Measurements from ENCODE around the gene PITX2.

PITX2 gene

DNA sequence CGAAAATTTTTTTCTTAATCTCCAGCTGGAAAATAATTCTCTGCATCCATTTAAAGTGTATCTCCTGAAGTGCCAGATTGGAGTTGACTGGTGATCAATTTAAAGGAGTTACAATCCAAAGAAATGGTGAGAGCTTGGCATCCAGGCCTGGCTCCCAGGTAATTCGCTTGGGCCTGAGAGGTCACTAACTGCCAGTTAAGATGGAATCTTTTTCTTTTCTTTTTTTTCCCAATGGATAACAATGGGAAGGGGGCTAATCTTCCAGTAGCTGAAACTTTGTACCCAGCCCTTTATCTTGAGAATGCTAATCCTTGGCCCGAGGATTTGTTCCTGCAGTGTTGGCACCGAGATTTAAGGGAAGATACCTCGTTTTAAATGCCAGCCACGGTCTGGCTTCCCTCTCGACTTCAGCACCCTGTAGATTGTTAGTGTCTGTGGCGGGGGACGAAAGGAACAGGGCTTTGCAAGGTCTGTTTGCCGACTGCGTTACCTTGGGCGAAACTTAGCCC, 13.3 kb upstream of the PITX2 start:
- no peak for DNase-seq

DNA sequence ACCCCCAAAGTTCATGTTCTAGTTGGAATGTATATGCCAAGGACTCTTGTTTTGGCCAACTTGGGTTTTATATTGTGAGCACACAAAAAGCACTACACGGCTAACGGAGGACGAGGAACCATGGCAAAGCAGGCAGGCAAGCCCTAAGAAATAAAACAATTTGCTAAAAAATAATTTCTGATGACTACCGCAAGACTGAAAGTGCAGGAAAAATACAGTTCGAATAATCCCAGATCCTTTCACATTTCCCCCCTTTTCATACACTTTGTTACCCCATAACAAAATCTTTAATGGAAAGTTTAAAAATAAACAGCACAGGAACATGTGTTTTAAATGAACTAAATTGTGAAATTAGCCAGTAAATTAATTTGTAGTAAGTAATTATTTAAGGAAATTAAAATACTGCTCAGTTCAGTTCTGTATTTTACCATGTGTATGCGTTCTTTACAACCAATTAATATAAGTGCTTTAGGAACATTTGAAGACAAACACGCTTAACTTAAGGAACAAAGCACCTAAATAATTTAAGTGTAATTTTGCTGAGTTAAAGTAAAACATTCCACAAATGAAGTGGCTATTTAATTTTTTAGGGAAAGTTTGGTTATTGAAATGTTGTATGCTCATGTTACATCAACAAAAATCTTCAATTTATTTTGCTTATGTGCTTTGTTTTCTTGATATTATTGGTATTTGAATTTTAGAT, 12.4 kb upstream of the PITX2 start:
- DNase-seq: no peak

DNA sequence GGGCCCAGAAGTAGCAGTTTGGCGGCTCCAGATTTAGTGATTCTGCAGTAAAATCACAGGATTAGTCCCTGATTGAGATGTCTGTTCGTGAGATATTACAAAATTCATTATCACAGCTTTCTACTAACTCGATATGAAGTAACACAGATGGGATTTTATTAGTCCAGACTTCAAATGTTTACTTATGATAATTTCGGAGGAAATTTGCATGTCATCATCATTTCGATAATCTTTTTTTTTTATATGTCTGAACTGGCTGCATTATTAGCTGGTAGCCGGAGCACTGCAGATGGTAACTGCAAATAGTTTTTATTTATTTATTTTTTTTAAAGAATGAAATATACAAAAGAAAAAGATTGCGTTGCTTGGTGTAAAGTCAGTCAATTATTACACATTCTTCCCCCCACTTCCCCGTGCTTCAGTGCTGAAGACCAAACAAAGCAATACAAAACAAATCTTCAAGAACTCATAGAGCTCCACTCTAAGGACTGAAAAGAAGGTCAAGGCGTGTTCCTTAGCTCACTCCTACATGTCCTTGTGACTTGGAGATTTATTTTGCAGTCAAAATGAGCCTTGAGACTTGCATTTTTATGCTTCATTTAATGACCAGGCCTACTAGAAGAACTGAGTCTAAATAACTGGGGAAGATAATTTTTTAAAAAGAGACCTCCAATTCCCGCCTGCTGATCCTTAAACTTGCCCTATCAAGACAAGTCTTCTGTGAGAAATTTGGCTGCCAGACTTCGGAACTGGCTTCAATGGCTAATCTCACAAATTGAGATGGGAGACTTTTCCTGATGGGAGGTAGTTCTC, 11.7 kb upstream of the PITX2 start:
- no peak for DNase-seq

DNA sequence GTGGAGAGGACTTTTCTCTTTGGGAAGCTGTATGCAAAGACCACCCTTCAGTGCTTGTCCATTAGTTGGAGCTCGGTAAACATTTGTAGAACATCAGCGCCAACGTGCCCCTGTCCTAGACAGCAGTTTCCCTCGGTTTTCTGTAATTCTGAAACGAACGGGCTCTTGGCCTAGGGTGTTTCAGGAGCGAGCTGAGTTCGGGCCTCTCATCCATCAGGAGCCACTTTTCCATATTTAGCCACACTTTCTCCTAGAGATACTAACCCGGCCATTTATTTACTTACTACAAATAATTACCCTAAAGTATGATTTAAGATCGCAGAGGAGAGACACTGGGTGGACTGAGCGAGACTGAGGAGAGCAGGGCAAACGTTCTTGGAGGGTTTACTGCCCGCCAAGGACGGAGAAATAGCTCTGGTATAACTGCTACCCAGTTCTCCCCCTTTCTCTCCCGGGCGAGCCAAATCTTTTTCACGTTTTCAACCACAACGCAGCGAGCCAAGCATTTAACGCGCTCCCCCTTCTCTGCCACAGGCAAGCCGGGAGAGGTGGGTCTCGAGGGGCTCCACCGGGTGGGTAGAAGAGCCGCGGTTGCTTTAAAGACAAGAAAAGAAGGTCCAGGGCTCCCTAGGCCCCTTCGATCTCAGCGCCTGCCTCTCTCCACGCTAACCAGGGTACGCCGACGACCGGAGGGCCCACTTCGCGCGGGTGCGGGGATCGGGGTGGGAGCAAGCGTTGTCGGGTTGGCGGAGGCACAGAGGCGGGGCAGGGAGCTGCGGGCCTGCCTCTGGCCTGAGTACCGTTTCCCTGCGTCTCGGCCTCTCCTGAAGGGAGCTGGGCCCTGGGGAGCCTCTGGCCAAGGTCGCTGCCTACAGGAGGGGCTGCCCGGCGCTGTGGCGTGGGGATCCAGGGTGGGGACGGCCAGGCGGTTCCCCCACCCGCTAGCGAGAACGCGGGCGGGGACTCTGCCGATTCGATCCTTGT, 10.8 kb upstream of the PITX2 start:
- no peak for DNase-seq

DNA sequence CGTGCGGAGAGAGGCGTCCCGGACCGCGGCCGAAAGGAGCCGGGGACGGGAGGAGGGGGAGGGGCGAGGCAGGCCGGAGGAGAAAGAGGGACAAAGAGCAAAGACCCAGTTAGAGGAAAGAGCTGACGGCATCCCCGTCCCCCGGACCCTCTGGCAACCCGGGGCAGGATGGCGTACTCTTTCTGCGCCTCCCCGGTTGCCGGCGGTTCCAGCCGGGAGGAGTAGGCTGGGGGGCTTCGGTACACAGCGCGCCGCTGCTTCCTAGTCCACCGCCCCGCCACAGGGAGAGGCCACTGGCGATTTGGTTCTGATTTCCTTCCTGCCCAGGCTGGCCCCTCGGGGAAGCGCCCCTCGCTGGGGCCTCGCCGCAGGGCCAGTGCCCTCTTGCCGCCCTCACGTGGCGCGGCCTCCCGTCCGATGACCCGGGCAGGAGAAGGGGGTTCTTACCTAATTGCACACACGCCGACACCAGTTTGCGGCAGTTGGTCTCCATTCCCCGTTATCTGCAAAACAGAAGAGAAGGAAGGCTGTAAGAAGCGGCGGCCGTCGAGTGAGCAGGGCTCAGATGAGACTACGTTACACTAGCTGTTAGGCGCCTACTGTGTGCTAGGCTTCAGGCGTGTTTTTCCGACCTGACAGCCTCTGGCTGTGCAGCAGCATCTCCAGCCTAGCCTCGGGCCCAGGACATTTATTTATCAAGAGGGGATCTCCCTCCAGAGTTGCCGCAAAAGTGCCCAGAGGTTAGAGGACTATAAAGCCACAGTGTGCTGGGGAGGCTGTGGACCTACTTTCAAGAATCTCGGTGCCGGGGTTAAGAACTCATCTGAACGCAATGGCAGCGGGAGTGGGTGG, 9.9 kb upstream of the PITX2 start:
- DNase-seq: no peak

DNA sequence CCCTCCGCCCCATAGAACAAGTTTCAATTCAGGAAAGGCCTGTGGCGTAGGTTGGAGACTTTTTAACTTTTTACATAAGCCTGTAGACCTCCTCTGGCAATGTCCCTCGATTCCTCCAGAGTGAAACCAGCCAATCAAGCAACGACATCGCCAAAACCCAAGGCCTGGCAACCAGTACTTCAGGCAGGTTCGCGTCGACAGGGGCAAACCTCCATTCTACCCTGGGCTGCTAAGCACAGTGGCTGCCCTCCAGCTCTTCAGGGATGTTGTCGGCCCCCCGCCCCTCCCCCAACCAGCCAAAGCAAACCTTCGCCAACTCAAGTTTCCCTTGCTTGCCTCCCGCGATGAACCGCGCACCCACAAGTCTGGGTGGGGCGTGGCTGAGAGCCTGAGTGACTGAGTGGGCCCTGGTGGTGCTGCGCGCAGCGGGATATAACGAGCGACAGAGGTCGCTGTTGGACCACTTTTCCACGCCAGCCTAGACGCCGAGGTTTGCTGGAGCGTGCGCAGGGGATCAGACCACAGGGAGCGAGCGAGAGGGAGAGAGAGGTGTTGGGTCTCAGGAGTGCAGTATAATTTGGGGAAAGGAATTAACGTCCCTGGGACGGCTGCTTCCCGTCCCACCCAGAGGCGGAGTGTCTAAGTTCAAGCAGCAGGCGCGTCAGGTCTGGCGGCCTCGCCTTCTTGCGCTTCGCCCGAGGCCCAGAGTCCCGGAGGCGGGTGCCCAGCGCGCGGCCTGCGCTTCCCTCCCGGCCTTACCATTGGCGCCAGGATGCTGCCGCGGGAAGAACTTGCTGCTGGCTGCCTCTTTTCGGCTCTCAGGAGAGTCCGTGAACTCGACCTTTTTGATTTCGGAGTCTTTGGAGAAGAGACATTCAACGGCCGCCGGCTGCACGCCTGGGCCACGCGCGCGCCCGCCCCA, 9.0 kb upstream of the PITX2 start:
- DNase-seq: peak; percentile 8

DNA sequence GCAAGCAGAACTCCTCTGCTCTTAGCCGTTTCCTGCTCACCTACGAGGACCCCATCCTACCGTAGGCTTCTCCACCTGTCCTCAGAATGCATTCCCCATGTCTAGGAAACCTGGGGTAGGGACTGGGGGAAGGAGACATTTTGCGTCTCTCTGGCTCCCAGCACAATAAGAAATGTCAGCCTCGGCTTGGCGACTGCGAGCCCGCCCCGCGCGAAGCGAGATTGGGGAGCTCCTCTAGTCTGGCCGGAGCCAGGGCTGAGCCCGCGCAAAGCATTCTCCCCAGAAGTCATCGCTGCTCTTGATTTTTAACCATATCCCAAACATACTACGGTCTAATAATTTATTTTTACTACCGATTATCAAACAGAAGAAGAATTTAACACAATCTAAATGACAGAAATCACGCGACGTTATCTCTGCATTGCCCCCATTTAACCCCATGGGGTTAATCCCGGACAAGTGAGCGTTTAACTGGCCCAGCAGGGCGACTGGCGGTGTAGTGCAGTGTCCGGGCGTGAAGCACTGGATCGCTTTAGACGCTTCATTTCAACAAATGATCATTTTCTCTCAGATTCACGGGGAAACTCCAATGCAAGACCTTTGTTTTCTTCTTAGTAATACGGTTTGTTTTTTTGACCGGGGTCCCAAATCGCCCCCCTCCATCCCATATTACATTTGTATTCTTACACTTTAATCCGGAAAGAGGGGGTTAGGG, 8.0 kb upstream of the PITX2 start:
- DNase-seq: no peak

DNA sequence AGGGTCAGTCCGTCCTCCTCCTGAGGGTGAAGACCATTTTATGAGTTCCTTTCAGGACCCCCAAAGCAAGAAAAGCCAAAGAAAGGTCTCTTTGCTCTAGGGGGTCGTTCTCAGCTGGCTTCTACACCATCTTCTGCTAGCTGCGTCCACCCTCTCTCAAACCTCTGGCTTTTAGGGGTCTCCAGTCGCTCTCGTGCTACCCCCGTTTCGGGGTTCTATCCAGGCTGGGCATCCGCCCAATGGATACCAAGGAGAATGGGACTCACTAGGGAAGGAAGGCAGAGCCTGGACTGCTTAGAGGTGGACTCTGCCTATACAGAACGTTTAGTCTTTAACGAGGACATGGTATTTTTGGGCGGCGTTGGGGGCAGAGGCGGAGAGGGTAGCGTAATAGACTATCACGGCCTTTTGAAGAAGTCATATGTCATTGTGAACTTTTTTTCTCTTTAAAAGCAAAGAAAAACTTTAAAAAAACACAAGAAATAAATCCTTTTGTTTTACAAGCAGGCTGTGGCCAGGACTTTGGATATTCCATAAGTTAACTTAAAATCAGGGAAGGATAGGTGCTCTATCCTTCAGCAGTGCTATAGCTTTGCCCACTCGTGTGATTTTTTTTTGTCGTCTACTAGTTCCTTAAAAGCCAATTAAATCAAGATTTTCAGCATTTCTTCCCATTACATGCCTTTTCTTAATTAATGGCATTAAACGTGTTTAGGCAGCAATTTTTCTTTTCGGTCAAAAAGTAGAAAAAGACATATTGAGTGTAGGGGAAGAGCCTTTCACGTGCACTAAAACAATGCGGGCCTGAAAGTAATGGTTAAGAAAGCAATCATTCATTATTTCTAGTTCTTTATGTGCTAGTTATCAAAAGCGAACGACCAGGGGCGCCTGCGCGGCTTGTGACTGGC, 7.2 kb upstream of the PITX2 start:
- DNase-seq: no peak

DNA sequence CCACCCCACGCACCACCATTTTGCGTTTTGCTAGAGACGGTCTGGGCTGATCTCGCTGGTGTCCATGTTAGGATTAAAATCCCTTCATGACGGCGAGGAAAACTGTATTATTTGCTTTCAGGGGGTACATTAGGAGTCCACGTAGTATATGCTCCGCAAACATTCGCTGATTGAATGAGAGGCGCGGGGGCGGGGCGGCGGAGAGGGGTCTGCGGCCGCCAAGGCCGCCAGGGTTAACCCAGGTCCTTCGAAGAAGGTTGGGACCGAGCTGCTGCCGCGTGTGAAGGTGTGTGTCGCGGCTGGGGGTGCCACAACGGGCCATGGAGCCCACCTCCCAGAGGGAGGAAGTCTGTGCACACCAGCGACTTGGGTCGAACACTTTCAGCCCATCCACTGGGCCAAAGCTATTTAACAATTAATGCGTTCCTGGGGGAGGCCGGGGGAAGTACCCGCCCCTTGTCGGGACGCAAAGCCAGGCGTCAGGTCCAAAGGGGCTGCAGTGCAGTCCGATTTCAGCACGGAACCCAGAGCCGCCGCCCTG, 6.4 kb upstream of the PITX2 start:
- DNase-seq: no peak

DNA sequence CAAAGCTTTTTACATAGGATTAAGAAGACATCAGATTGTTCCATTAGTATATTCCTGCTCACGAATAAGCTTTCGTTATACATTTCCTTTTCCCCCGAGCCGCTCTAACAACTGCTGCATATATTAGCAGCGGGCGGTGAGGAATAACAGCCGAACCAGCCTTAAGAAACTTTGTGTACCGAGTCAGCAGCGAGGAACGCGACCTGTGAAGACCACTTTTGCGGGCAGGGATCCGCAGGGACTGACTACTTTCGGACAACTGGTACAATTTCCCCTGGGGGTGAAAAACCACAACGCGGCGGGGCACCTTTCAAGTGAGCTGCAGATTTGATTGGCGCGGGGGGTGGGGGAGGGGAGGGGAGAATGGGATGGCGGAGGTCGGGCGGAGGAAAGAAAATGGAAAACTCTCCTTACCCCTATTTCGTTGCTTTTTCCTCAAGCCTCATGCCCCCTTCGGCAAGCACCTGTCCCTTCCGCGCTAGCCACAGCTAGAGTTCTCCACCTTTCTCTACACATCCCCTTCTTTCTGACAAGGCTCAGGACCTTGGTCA, 5.9 kb upstream of the PITX2 start:
- DNase-seq: no peak

DNA sequence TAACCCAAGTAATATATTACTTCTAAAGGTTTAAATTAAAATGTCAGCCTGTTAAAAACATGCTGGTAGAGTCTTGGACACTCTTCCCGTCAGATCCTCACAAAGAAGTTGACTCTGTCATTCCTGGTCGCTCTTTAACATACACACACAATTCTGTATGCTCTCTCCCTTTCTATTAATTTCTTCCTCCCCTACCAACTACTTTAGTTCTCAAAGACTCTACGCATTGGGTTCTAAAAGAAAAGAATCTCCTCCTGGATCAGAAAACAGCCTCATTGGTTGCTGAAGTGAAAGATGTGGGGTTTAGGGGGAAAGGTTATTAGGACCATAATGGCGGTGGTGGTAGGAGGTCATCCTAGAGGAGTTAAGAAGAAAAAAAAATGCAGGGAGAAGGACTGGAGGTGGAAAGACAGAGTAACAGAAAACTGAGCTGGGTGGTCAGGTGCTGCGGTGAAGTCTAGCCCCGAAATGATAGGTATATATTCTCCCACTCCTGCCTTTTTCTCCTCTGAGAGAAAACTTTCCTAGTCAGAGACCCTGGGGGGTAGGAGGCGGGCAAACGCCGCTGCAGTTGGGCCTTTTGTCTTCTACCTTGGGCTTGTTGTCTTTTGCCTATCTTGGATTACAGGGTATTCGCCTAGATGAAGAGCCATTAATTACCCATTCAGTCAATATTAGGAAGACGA, 5.2 kb upstream of the PITX2 start:
- DNase-seq: no peak

DNA sequence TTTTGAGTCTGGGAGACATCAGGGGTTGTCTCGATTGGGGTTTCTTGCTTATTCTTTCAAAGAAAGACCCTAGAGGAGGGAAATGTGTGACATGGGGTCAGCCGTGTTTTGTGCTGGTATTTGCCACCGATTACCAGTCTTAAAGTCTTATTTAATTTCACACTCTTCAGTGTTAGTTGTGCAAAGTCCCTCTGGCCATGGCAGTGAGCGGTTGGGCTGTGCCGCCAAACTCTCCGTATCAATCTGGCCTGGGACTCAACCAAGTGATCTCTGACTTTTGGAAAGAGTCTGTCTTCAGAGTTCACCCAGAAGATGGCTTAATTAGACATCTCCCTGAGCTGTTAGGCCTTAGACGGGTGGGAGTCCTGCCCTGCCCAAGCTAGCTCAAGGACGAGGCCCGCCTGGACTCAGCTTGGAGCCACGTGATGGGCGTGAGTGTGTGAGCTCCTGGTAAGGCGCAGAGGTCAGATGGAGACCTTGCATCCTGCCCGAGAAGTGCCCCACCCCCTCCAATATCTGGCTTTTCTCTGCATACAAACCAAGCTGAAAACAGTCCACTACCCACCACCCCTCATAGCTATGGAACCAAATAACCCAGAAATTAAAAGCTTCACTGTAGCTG, 3.8 kb upstream of the PITX2 start:
- no peak for DNase-seq

DNA sequence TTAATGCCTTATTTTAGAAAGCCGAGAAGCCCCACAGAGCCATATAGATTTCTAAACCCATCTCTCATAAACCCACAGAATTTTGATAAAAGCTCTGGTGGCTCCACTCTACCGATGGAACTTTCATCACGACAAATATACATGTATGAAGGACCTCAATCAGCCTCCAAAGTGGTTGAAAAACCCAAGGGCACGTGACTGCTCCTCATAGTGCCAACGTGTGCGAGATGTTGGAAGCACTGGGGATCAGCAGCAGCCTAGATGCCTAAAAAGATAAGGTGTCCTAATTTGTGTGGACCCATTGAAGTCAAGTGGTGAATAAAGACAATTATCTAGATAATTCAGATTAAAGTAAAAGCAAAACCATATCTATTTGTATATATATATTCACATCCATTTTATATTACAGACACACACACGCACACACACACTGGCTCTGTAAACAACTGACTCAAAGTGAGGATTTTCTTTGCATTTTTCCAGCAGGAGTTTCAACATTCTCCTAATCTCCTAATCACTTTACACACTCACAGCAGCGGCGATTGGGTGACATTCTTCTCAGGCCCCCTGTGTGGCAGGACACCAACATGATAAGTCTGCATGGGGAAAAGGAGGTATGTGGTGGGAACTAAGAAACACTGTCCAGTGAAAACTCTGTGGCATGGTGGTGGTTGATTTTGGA, 2.8 kb upstream of the PITX2 start:
- no peak for DNase-seq

DNA sequence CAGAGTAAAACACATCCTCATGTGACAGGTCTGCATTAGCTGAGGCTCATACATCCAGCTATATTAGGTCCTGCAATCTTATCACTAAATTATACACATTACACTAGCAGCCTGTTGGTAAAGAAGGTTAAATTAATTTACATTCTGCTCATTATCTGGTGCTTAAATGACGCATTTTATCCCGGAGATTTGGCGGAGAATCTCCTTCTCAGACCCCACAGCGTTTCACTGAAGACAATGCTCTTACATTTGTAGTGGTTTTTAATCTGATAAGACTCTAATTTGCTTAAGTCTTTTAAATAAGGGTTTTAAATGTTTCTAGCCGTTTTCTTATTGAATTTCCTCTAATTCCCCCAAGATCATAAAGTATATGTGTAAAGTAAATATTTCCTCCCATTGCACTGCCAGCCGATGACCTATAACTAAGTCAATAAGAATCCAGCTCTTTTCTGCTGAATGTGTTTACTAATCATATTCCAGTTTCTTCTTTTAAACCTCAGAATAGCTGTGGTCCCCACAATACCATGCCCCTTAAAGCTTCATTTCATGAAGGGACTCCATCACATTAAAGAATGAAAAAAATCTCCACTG, 2.1 kb upstream of the PITX2 start:
- DNase-seq: no peak

DNA sequence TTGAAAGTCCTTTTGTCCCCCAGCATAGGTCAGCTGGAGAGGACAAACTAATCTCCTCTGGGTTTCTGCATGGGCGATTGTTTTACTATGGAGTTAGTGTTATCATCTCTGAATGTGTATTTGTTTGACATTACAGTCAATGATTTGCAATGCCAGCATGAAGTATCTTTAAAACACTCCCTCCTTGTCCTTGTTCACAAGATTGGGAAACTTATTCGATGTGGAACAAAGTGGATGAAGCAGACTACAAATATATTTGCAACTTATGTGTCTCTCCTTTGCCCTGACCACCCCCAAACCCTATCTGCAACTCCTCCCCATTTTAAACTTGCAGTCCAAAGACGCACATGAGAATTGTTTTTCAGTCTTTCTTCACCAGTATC, 1.5 kb upstream of the PITX2 start:
- no peak for DNase-seq

DNA sequence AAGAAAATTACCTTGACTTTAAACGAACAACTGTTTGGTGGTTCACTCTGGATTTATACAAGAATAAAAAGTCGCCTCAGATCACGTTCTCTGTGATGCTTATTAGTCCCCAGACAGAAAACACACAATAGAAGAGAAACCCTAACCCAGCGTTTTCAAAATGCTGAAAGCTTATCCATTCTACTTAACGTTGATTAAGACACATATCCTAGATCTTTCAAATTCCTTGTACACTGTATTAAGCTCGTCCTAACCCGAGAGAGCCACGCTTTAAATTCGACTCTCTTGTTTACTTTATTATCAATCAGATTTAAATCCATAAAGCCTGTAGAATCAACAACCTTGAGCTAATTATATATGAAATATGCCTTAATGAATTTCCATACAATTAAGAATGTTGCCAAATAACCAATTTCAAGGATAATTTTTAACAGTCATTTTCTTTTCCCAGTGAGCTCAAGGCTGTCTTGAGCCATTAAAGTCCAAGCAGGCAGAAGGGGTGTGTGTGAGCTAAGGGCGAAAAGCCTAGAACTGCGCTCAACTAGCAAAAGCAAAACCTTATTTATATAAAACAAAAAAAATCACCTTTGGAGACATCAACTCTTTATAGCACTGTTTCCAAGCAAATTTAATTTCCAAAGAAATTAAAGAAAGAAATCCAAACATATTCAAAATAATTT, 981 bp upstream of the PITX2 start:
- no peak for DNase-seq
